Liver (tissue), 9 donors: ENCODE data around the gene PGS1. TPM values are rescaled to one million over a fixed set of nuclear protein-coding genes. Genes with fewer than 3 reads are reported as not detected.

ENCODE experiments used
- DNase-seq: peaks from one replicate; pipeline ENCODE4 v3.0.0-alpha.2; 2017; ENCODE audit warnings: low spot score
- H3K27ac ChIP-seq, 2 donors: one replicate each; pipeline ENCODE4 v1.7.0; 2013; ENCODE audit warnings: inconsistent platforms in 2 of 2, low read length in 2 of 2, control low read depth in 1 of 2, low read depth in 1 of 2, mild to moderate bottlenecking in 1 of 2
- H3K27me3 ChIP-seq, 4 donors: one replicate each; pipeline versions ENCODE4 v1.6.1 to v1.7.0; 2013; ENCODE audit warnings: low read length in 3 of 4, inconsistent platforms in 1 of 4, mild to moderate bottlenecking in 1 of 4, moderate library complexity in 1 of 4; ENCODE audit not compliant: control insufficient read depth in 4 of 4, insufficient read depth in 4 of 4
- H3K36me3 ChIP-seq, 4 donors: one replicate each; pipeline versions ENCODE4 v1.6.1 to v1.7.0; 2013; ENCODE audit warnings: low read length in 3 of 4, mild to moderate bottlenecking in 3 of 4, low read depth in 1 of 4, moderate library complexity in 1 of 4; ENCODE audit not compliant: control insufficient read depth in 4 of 4, insufficient read depth in 3 of 4
- H3K4me1 ChIP-seq, 4 donors: one replicate each; pipeline versions ENCODE4 v1.6.1 to v1.7.0; 2013; ENCODE audit warnings: low read length in 3 of 4, mild to moderate bottlenecking in 3 of 4, moderate library complexity in 1 of 4; ENCODE audit not compliant: control insufficient read depth in 4 of 4, insufficient read depth in 4 of 4
- H3K4me3 ChIP-seq, 3 donors: one replicate each; pipeline versions ENCODE4 v1.6.1 to v1.7.0; 2013; ENCODE audit warnings: low read length in 3 of 3, control low read depth in 1 of 3, low read depth in 1 of 3, mild to moderate bottlenecking in 1 of 3
- H3K9ac ChIP-seq, 2 donors: one replicate each; pipeline ENCODE4 v1.7.0; 2013; ENCODE audit warnings: low read length in 2 of 2, mild to moderate bottlenecking in 2 of 2, moderate library complexity in 2 of 2, control low read depth in 1 of 2, low read depth in 1 of 2
- H3K9me3 ChIP-seq, 4 donors: one replicate each; pipeline versions ENCODE4 v1.6.1 to v1.7.0; 2013; ENCODE audit warnings: low read length in 3 of 4; ENCODE audit not compliant: control insufficient read depth in 4 of 4
- ATF3 ChIP-seq: IDR thresholded peaks from 2 replicates; pipeline ENCODE4 v1.6.1; 2016; ENCODE audit warnings: antibody characterized with exemption
- CTCF ChIP-seq: fragments of 150-350 bp; IDR thresholded peaks from 2 replicates; pipeline ENCODE4 v1.5.1; 2017; ENCODE audit warnings: improper control_type of control experiment, low read depth, low read length; ENCODE audit not compliant: missing input control
- EGR1 ChIP-seq, 2 donors: IDR thresholded peaks; 2 replicates each; pipeline ENCODE4 v1.6.1; 2016 to 2018; ENCODE audit warnings: antibody characterized with exemption in 2 of 2, low read depth in 2 of 2
- FOXA1 ChIP-seq: IDR thresholded peaks from 2 replicates; pipeline ENCODE4 v1.6.1; 2016; ENCODE audit warnings: antibody characterized with exemption
- FOXA2 ChIP-seq: IDR thresholded peaks from 2 replicates; pipeline ENCODE4 v1.6.1; 2016; ENCODE audit warnings: antibody characterized with exemption
- GABPA ChIP-seq, 2 donors: IDR thresholded peaks in 1 of 2; conservative IDR thresholded peaks in 1 of 2; 2 replicates each; pipeline ENCODE4 v1.6.1; 2016; ENCODE audit warnings: antibody characterized with exemption in 2 of 2, mild to moderate bottlenecking in 1 of 2, moderate library complexity in 1 of 2
- HNF4A ChIP-seq, 2 donors: conservative IDR thresholded peaks; 2 replicates each; pipeline ENCODE4 v1.6.1; 2016; ENCODE audit warnings: antibody characterized with exemption in 2 of 2, mild to moderate bottlenecking in 2 of 2
- HNF4G ChIP-seq: IDR thresholded peaks from 2 replicates; pipeline ENCODE4 v1.6.1; 2016; ENCODE audit warnings: antibody characterized with exemption
- JUND ChIP-seq, 2 donors: IDR thresholded peaks; 2 replicates each; pipeline ENCODE4 v1.6.1; 2016; ENCODE audit warnings: antibody characterized with exemption in 2 of 2
- MAX ChIP-seq: IDR thresholded peaks from 2 replicates; pipeline ENCODE4 v1.6.1; 2016; ENCODE audit warnings: antibody characterized with exemption
- NR2F2 ChIP-seq: IDR thresholded peaks from 2 replicates; pipeline ENCODE4 v1.6.1; 2016; ENCODE audit warnings: antibody characterized with exemption
- RAD21 ChIP-seq, 2 donors: IDR thresholded peaks; 2 replicates each; pipeline ENCODE4 v1.6.1; 2016; ENCODE audit warnings: antibody characterized with exemption in 2 of 2, mild to moderate bottlenecking in 2 of 2
- REST ChIP-seq: IDR thresholded peaks from 2 replicates; pipeline ENCODE4 v1.6.1; 2016; ENCODE audit warnings: antibody characterized with exemption, mild to moderate bottlenecking
- RXRA ChIP-seq, 2 donors: IDR thresholded peaks; 2 replicates each; pipeline ENCODE4 v1.6.1; 2017 to 2018; ENCODE audit warnings: antibody characterized with exemption in 2 of 2, mild to moderate bottlenecking in 1 of 2
- SP1 ChIP-seq: IDR thresholded peaks from 2 replicates; pipeline ENCODE4 v1.6.1; 2018; ENCODE audit warnings: antibody characterized with exemption, mild to moderate bottlenecking
- YY1 ChIP-seq: IDR thresholded peaks from 2 replicates; pipeline ENCODE4 v1.6.1; 2016; ENCODE audit warnings: antibody characterized with exemption, mild to moderate bottlenecking
- ZBTB33 ChIP-seq: IDR thresholded peaks from 2 replicates; pipeline ENCODE4 v1.6.1; 2016; ENCODE audit warnings: antibody characterized with exemption
- WGBS: extraction: QIAGEN DNeasy Blood & Tissue Kit; methylation state at CpG from one replicate; pipeline ENCODE4 v1.1.7; 2013; 5-methylcytosine and 5-hydroxymethylcytosine counted together
- polyA plus RNA-seq, 2 donors: library from polyadenylated mRNA; stranded (reverse) in 1 of 2; unstranded in 1 of 2; fragments of 200-250 nt in 1 of 2; fragments of >200 nt in 1 of 2; fragmentation: Nextera tagmentation in 1 of 2; extraction: Ambion mirVana in 1 of 2; gene quantifications; one replicate each; pipeline versions ENCODE4 v1.2.1 to v1.2.3, GENCODE V29; 2013 to 2015
- total RNA-seq, 2 donors: library from RNA; depleted of rRNA; stranded (reverse); fragments of >200 nt; gene quantifications; one replicate each; pipeline ENCODE4 v1.2.3, GENCODE V29; 2014
- donor health status: healthy.
- donor health status: healthy.
- donor health status: healthy.
- donor health status: healthy.
- donor health status: healthy.

Gene PGS1
- total and polyA plus RNA-seq, 4 donors = 8.1 to 24.1 (median 12.2) TPM

- Histone ChIP-seq H3K9me3 (no peaks in the 10 kb centered on the region), H3K36me3 (peaks cover 0 to under 1% (median under 1%) of the 10 kb centered on the region in 4 donors), H3K9ac (no peak overlapping the region), H3K4me3 (no peak overlapping the region), H3K4me1 (peaks cover 0 to 14% (median 6%) of the 10 kb centered on the region in 4 donors), H3K27me3 (no peaks in the 10 kb centered on the region), H3K27ac (peak overlapping the region; percentile 78 to 86)
- TF ChIP-seq CTCF = no peak
- TF ChIP-seq HNF4A (conservative IDR thresholded peaks at IDR 0.05) = no peak
- TF ChIP-seq GABPA (IDR thresholded peaks at IDR 0.05 in 1 of 2, conservative IDR thresholded peaks at IDR 0.05 in 1 of 2) = no peak
- TF ChIP-seq NR2F2 = no peak
- no peak for TF ChIP-seq REST
- no peak for TF ChIP-seq ZBTB33
- no peak for TF ChIP-seq HNF4G
- TF ChIP-seq FOXA1 = no peak
- no peak for TF ChIP-seq RAD21 (IDR thresholded peaks at IDR 0.05)
- no peak for TF ChIP-seq MAX
- TF ChIP-seq SP1 = no peak
- no peak for TF ChIP-seq YY1
- no peak for TF ChIP-seq ATF3
- no peak for TF ChIP-seq JUND (IDR thresholded peaks at IDR 0.05)
- no peak for TF ChIP-seq FOXA2
- no peak for TF ChIP-seq RXRA (IDR thresholded peaks at IDR 0.05)
- no peak for TF ChIP-seq EGR1 (IDR thresholded peaks at IDR 0.05; ENCODE audit: low read depth in 2 of 2)
- WGBS = 72% methylated on average over 10 of the region's 10 CpGs
- no peak for DNase-seq
Observed at GRCh38 chr17:78387977-78388941, 9.8 kb downstream of the PGS1 start.
